ENCODE results near the gene PLD1. TPM values are rescaled to one million over a fixed set of nuclear protein-coding genes. Genes with fewer than 3 reads are reported as not detected.
A peak's percentile ranks its signal among the peaks of the same experiment; 100 is the strongest.

Gene PLD1
- total and polyA plus RNA-seq, 4 donors, result 4.9 to 31.5 (median 18.6) TPM

DNA sequence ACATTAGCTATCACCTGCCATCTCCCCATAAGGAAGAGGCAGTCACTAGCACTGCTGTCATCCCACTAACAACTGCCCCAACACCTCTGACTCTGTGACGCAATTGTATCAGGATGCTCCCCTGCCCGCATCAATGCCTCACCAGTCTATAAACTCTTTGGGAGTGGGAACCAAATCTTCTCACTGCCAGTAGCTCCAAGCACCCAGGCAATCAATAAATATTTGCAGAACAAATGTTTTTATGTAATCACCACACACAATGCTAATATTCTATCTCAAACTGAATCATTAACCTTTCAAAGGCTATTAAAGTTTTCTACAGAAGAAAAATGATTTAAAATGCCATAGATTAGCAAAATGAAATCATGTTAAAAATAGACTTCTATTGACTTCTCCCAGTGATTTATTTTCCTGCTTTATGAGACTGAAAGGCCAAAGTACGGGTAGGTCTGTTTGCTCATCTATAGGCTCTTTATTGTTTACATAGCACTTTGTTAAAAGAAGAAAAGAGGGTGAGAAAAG is 131.3 kb downstream of the PLD1 start:
- Histone ChIP-seq H3K9me3 (ENCODE audit: control insufficient read depth in 4 of 4, low read length in 3 of 4) (no peaks in the 10 kb centered on the region), H3K27ac (ENCODE audit: low read depth in 1 of 2, low read length in 2 of 2) (peak overlapping the region in 1 of 2 donors; percentile 39), H3K9ac (ENCODE audit: low read depth in 1 of 2, low read length in 2 of 2) (no peak overlapping the region), H3K4me3 (ENCODE audit: low read depth in 1 of 3, low read length in 3 of 3) (no peak overlapping the region), H3K4me1 (ENCODE audit: control insufficient read depth in 4 of 4, insufficient read depth in 4 of 4, low read length in 3 of 4) (peaks cover 4 to 49% (median 44%) of the 10 kb centered on the region in 4 donors), H3K36me3 (ENCODE audit: control insufficient read depth in 4 of 4, insufficient read depth in 3 of 4, low read depth in 1 of 4, low read length in 3 of 4) (peaks cover 0 to 5% (median 0%) of the 10 kb centered on the region in 4 donors), H3K27me3 (ENCODE audit: control insufficient read depth in 4 of 4, insufficient read depth in 4 of 4, low read length in 3 of 4) (no peaks in the 10 kb centered on the region)
- DNase-seq (ENCODE audit: low spot score), result no peak
- TF ChIP-seq, protein P1, sequence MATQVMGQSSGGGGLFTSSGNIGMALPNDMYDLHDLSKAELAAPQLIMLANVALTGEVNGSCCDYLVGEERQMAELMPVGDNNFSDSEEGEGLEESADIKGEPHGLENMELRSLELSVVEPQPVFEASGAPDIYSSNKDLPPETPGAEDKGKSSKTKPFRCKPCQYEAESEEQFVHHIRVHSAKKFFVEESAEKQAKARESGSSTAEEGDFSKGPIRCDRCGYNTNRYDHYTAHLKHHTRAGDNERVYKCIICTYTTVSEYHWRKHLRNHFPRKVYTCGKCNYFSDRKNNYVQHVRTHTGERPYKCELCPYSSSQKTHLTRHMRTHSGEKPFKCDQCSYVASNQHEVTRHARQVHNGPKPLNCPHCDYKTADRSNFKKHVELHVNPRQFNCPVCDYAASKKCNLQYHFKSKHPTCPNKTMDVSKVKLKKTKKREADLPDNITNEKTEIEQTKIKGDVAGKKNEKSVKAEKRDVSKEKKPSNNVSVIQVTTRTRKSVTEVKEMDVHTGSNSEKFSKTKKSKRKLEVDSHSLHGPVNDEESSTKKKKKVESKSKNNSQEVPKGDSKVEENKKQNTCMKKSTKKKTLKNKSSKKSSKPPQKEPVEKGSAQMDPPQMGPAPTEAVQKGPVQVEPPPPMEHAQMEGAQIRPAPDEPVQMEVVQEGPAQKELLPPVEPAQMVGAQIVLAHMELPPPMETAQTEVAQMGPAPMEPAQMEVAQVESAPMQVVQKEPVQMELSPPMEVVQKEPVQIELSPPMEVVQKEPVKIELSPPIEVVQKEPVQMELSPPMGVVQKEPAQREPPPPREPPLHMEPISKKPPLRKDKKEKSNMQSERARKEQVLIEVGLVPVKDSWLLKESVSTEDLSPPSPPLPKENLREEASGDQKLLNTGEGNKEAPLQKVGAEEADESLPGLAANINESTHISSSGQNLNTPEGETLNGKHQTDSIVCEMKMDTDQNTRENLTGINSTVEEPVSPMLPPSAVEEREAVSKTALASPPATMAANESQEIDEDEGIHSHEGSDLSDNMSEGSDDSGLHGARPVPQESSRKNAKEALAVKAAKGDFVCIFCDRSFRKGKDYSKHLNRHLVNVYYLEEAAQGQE (IDR thresholded peaks at IDR 0.05), result no peak
- TF ChIP-seq RXRA (IDR thresholded peaks at IDR 0.05) (peak; percentile 14 to 36), TAF1 (conservative IDR thresholded peaks at IDR 0.05) (no peak), NR2F2 (IDR thresholded peaks at IDR 0.05) (no peak), HNF4A (conservative IDR thresholded peaks at IDR 0.05) (peak; percentile 38 to 56), JUND (IDR thresholded peaks at IDR 0.05) (no peak), EGR1 (IDR thresholded peaks at IDR 0.05; ENCODE audit: low read depth in 2 of 2) (no peak), GABPA (IDR thresholded peaks at IDR 0.05 in 1 of 2, conservative IDR thresholded peaks at IDR 0.05 in 1 of 2) (no peak), RAD21 (IDR thresholded peaks at IDR 0.05) (peak in 1 of 2 donors; percentile 17), SP1 (IDR thresholded peaks at IDR 0.05) (peak; percentile 35), FOXA1 (IDR thresholded peaks at IDR 0.05) (no peak), FOXA2 (IDR thresholded peaks at IDR 0.05) (no peak), YY1 (IDR thresholded peaks at IDR 0.05) (peak; percentile 21), HNF4G (IDR thresholded peaks at IDR 0.05) (no peak)
- TF ChIP-seq, protein P2, sequence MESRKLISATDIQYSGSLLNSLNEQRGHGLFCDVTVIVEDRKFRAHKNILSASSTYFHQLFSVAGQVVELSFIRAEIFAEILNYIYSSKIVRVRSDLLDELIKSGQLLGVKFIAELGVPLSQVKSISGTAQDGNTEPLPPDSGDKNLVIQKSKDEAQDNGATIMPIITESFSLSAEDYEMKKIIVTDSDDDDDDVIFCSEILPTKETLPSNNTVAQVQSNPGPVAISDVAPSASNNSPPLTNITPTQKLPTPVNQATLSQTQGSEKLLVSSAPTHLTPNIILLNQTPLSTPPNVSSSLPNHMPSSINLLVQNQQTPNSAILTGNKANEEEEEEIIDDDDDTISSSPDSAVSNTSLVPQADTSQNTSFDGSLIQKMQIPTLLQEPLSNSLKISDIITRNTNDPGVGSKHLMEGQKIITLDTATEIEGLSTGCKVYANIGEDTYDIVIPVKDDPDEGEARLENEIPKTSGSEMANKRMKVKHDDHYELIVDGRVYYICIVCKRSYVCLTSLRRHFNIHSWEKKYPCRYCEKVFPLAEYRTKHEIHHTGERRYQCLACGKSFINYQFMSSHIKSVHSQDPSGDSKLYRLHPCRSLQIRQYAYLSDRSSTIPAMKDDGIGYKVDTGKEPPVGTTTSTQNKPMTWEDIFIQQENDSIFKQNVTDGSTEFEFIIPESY (IDR thresholded peaks at IDR 0.05), result no peak
- TF ChIP-seq, protein P3, sequence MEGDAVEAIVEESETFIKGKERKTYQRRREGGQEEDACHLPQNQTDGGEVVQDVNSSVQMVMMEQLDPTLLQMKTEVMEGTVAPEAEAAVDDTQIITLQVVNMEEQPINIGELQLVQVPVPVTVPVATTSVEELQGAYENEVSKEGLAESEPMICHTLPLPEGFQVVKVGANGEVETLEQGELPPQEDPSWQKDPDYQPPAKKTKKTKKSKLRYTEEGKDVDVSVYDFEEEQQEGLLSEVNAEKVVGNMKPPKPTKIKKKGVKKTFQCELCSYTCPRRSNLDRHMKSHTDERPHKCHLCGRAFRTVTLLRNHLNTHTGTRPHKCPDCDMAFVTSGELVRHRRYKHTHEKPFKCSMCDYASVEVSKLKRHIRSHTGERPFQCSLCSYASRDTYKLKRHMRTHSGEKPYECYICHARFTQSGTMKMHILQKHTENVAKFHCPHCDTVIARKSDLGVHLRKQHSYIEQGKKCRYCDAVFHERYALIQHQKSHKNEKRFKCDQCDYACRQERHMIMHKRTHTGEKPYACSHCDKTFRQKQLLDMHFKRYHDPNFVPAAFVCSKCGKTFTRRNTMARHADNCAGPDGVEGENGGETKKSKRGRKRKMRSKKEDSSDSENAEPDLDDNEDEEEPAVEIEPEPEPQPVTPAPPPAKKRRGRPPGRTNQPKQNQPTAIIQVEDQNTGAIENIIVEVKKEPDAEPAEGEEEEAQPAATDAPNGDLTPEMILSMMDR (IDR thresholded peaks at IDR 0.05; ENCODE audit: low read depth, low read length, missing input control), result no peak
- TF ChIP-seq, protein P4, sequence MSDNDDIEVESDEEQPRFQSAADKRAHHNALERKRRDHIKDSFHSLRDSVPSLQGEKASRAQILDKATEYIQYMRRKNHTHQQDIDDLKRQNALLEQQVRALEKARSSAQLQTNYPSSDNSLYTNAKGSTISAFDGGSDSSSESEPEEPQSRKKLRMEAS (IDR thresholded peaks at IDR 0.05), result no peak
- TF ChIP-seq, protein P5, sequence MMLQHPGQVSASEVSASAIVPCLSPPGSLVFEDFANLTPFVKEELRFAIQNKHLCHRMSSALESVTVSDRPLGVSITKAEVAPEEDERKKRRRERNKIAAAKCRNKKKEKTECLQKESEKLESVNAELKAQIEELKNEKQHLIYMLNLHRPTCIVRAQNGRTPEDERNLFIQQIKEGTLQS (IDR thresholded peaks at IDR 0.05), result no peak
- 25% methylated on average over 3 of the region's 3 CpGs for WGBS
